GM12874 (cell line): ENCODE measurements around the gene SLC9A3.

Source experiments
- CTCF ChIP-seq: IDR thresholded peaks from 2 replicates; pipeline ENCODE4 v1.5.1; 2011; ENCODE audit warnings: low read depth, mild to moderate bottlenecking, control low read depth, low read length, moderate library complexity; ENCODE audit not compliant: insufficient read depth

Gene SLC9A3

GRCh38 chr5:502325-503079 lies 21.7 kb downstream of the SLC9A3 start:
- no peak for TF ChIP-seq CTCF

- no peak for TF ChIP-seq CTCF
Observed at GRCh38 chr5:501831-502184, 22.4 kb downstream of the SLC9A3 start.

- TF ChIP-seq CTCF: no peak
Observed at GRCh38 chr5:501105-501830, 23.0 kb downstream of the SLC9A3 start.

- TF ChIP-seq CTCF: no peak
Observed at GRCh38 chr5:500491-500890, 23.8 kb downstream of the SLC9A3 start.

- TF ChIP-seq CTCF: no peak
Observed at GRCh38 chr5:499233-500209, 24.7 kb downstream of the SLC9A3 start.

GRCh38 chr5:497871-498509 lies 26.3 kb downstream of the SLC9A3 start:
- no peak for TF ChIP-seq CTCF
